A549 (cell line): ENCODE measurements around the gene TAF1A. TPM values are rescaled to one million over a fixed set of nuclear protein-coding genes. Genes with fewer than 3 reads are reported as not detected.

ENCODE experiments used
- ATAC-seq, 2 experiments: fragments of 200-7000 bp in 1 of 2; fragments of >200 bp in 1 of 2; cut with Nextera tagmentation in 1 of 2; cut with Tn5 transposase in 1 of 2; 3 replicates each; pipeline versions ENCODE4 v1.8.0 to v1.9.1; 2018 to 2020; ENCODE audit warnings: mild to moderate bottlenecking in 1 of 2, moderate library complexity in 1 of 2
- CTCF ChIA-PET: fragments of 300-600 bp; sonication (Branson Sonifier 250); formaldehyde crosslinking; extraction: SDS; loops from one replicate; lab custom pipeline; 2021; ENCODE audit warnings: antibody characterized with exemption, inconsistent platforms; lab: Yijun Ruan, JAX
- POLR2A ChIA-PET: fragments of 350-600 bp; formaldehyde crosslinking; extraction: SDS; loops from one replicate; lab custom pipeline; 2021; ENCODE audit warnings: antibody characterized with exemption, inconsistent platforms; lab: Yijun Ruan, JAX
- DNase-seq, 2 experiments: peaks; one replicate each; pipeline versions ENCODE4 v3.0.0 to v3.0.0-alpha.2; 2011 to 2016; ENCODE audit warnings: low read depth in 1 of 2, low spot score in 1 of 2
- FAIRE-seq: peaks from 2 replicates; lab custom pipeline; 2011; peaks lifted over from hg19 to GRCh38; lab: Jason Lieb, UNC
- H3K27ac ChIP-seq, 2 experiments: fragments of >200 bp; sonication (Bioruptor Twin); formaldehyde crosslinking; 3 replicates each; pipeline ENCODE4 v1.5.1; 2016 to 2017
- H3K4me1 ChIP-seq: fragments of >200 bp; sonication (Bioruptor Twin); formaldehyde crosslinking; 3 replicates; pipeline ENCODE4 v1.6.1; 2016
- H3K4me2 ChIP-seq: fragments of >200 bp; sonication (Bioruptor Twin); formaldehyde crosslinking; 3 replicates; pipeline ENCODE4 v1.6.1; 2016
- H3K4me3 ChIP-seq: fragments of >200 bp; sonication (Bioruptor Twin); formaldehyde crosslinking; 3 replicates; pipeline ENCODE4 v1.5.1; 2016
- H3K9me3 ChIP-seq: fragments of >200 bp; sonication (Bioruptor Twin); formaldehyde crosslinking; 3 replicates; pipeline ENCODE4 v1.6.1; 2016
- BCL3 ChIP-seq: fragments of >200 bp; sonication (Bioruptor Twin); formaldehyde crosslinking; IDR thresholded peaks from 3 replicates; pipeline ENCODE4 v1.6.1; 2016
- CBX8 ChIP-seq: fragments of 200-600 bp; sonication (generic); IDR thresholded peaks from 2 replicates; pipeline ENCODE4 v1.6.1; 2016
- CEBPB ChIP-seq, 2 experiments: fragments of >200 bp in 1 of 2; sonication (Bioruptor Twin) in 1 of 2; formaldehyde crosslinking in 1 of 2; IDR thresholded peaks; 2 replicates each; pipeline ENCODE4 v1.6.1; 2012 to 2016
- CHD4 ChIP-seq: fragments of 200-600 bp; sonication (generic); IDR thresholded peaks from 2 replicates; pipeline ENCODE4 v1.6.1; 2016; ENCODE audit warnings: antibody characterized with exemption, mild to moderate bottlenecking, borderline replicate concordance
- EHF ChIP-seq: fragments of 250-450 bp; sonication (Bioruptor Pico); IDR thresholded peaks from 2 replicates; pipeline ENCODE4 v1.5.0; 2020; ENCODE audit warnings: mild to moderate bottlenecking
- EHMT2 ChIP-seq: fragments of 200-600 bp; sonication (generic); IDR thresholded peaks from 2 replicates; pipeline ENCODE4 v1.6.1; 2016; ENCODE audit warnings: antibody characterized with exemption, low read depth, mild to moderate bottlenecking, moderate library complexity
- HDAC2 ChIP-seq: fragments of 200-600 bp; sonication (generic); IDR thresholded peaks from 2 replicates; pipeline ENCODE4 v1.6.1; 2016
- HES2 ChIP-seq: fragments of >200 bp; sonication (Bioruptor Twin); formaldehyde crosslinking; IDR thresholded peaks from 2 replicates; pipeline ENCODE4 v1.6.1; 2016
- HEYL ChIP-seq: fragments of 250-450 bp; sonication (Bioruptor Pico); IDR thresholded peaks from 2 replicates; pipeline ENCODE4 v1.8.0; 2021; ENCODE audit warnings: mild to moderate bottlenecking, moderate library complexity
- HOXA7 ChIP-seq: fragments of 250-450 bp; sonication (Bioruptor Pico); IDR thresholded peaks from 2 replicates; pipeline ENCODE4 v1.5.0; 2020; ENCODE audit warnings: mild to moderate bottlenecking, moderate library complexity
- HOXB5 ChIP-seq: fragments of 250-450 bp; sonication (Bioruptor Pico); IDR thresholded peaks from 2 replicates; pipeline ENCODE4 v1.5.0; 2020; ENCODE audit warnings: mild to moderate bottlenecking, moderate library complexity
- JUN ChIP-seq, 2 experiments: fragments of >200 bp; sonication (Bioruptor Twin); formaldehyde crosslinking; IDR thresholded peaks; 2 replicates in 1 of 2; 3 replicates in 1 of 2; pipeline ENCODE4 v1.6.1; 2016 to 2017
- KDM1A ChIP-seq: fragments of 200-600 bp; sonication (generic); IDR thresholded peaks from 2 replicates; pipeline ENCODE4 v1.6.1; 2016; ENCODE audit warnings: low read depth, mild to moderate bottlenecking
- KDM5A ChIP-seq: fragments of 200-600 bp; sonication (generic); IDR thresholded peaks from 2 replicates; pipeline ENCODE4 v1.6.1; 2016; ENCODE audit warnings: antibody characterized with exemption, mild to moderate bottlenecking
- NPAS2 ChIP-seq: fragments of 250-450 bp; sonication (Bioruptor Pico); IDR thresholded peaks from 2 replicates; pipeline ENCODE4 v1.8.0; 2022; ENCODE audit warnings: mild to moderate bottlenecking, moderate library complexity, borderline replicate concordance
- NR3C1 ChIP-seq: fragments of >200 bp; sonication (Bioruptor Twin); formaldehyde crosslinking; IDR thresholded peaks from 3 replicates; pipeline ENCODE4 v1.6.1; 2017
- PHF8 ChIP-seq: fragments of 200-600 bp; sonication (generic); IDR thresholded peaks from 2 replicates; pipeline ENCODE4 v1.6.1; 2016; ENCODE audit warnings: low read depth, mild to moderate bottlenecking, antibody characterized with exemption, moderate library complexity, borderline replicate concordance
- RAD21 ChIP-seq, 2 experiments: fragments of >200 bp in 1 of 2; sonication (Bioruptor Twin) in 1 of 2; formaldehyde crosslinking in 1 of 2; IDR thresholded peaks in 1 of 2; conservative IDR thresholded peaks in 1 of 2; 2 replicates in 1 of 2; 3 replicates in 1 of 2; pipeline ENCODE4 v1.6.1; 2012 to 2018; ENCODE audit warnings: inconsistent platforms in 1 of 2
- SMC3 ChIP-seq: fragments of >200 bp; sonication (Bioruptor Twin); formaldehyde crosslinking; IDR thresholded peaks from 3 replicates; pipeline ENCODE4 v1.6.1; 2018; ENCODE audit warnings: inconsistent platforms
- SREBF2 ChIP-seq: fragments of 450-650 bp; IDR thresholded peaks from 2 replicates; pipeline ENCODE4 v1.6.1; 2014; ENCODE audit warnings: mild to moderate bottlenecking, moderate library complexity
- ZNF302 ChIP-seq: fragments of 250-450 bp; sonication (Bioruptor Pico); IDR thresholded peaks from 2 replicates; pipeline ENCODE4 v1.9.0; 2021; ENCODE audit warnings: inconsistent platforms, mild to moderate bottlenecking, moderate library complexity
- WGBS: methylation state at CpG from one replicate; pipeline ENCODE4 v1.1.6; 2017; ENCODE audit errors: missing lambda C conversion rate; 5-methylcytosine and 5-hydroxymethylcytosine counted together
- polyA plus RNA-seq, 4 experiments: library from polyadenylated mRNA; depleted of rRNA in 3 of 4; stranded (reverse); fragments of >200 nt; fragmentation: RNase III in 1 of 4; extraction: RNeasy Plus Mini Kit Qiagen cat#74134 plus additional on column Dnase treatment in 1 of 4; gene quantifications; 2 replicates in 3 of 4; 3 replicates in 1 of 4; pipeline ENCODE4 v1.2.3, GENCODE V29; 2011 to 2017
- TF ChIP-seq, protein P1 (sequence below): fragments of 250-450 bp; sonication (Bioruptor Pico); IDR thresholded peaks from 2 replicates; pipeline ENCODE4 v1.5.0; 2021; ENCODE audit warnings: mild to moderate bottlenecking, moderate library complexity, borderline replicate concordance
- TF ChIP-seq, protein P2 (sequence below): fragments of 200-600 bp; sonication (generic); IDR thresholded peaks from 2 replicates; pipeline ENCODE4 v1.6.1; 2016; ENCODE audit warnings: antibody characterized with exemption, mild to moderate bottlenecking, moderate library complexity
- TF ChIP-seq, protein P3 (sequence below): IDR thresholded peaks from 2 replicates; pipeline ENCODE4 v1.6.1; 2012; ENCODE audit warnings: low read depth, borderline replicate concordance

Gene TAF1A
- polyA plus RNA-seq, 2 of the 4 experiments (the other 2 are of a cell fraction): 11.7 to 21.7 TPM

- no peak overlapping the region for H3K27ac ChIP-seq
- TF ChIP-seq, protein P1, sequence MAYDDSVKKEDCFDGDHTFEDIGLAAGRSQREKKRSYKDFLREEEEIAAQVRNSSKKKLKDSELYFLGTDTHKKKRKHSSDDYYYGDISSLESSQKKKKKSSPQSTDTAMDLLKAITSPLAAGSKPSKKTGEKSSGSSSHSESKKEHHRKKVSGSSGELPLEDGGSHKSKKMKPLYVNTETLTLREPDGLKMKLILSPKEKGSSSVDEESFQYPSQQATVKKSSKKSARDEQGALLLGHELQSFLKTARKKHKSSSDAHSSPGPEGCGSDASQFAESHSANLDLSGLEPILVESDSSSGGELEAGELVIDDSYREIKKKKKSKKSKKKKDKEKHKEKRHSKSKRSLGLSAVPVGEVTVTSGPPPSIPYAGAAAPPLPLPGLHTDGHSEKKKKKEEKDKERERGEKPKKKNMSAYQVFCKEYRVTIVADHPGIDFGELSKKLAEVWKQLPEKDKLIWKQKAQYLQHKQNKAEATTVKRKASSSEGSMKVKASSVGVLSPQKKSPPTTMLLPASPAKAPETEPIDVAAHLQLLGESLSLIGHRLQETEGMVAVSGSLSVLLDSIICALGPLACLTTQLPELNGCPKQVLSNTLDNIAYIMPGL: no peak
- no peak for TF ChIP-seq NPAS2
- TF ChIP-seq HEYL (CRISPR knock-in tag): no peak
- TF ChIP-seq NR3C1: no peak
- no peak for TF ChIP-seq CBX8
- no peak for TF ChIP-seq HOXA7 (CRISPR knock-in tag)
- no peak for TF ChIP-seq KDM1A
- TF ChIP-seq EHF: no peak
- no peak for TF ChIP-seq EHMT2
- TF ChIP-seq PHF8: no peak
- TF ChIP-seq HES2: no peak
- TF ChIP-seq, protein P2, sequence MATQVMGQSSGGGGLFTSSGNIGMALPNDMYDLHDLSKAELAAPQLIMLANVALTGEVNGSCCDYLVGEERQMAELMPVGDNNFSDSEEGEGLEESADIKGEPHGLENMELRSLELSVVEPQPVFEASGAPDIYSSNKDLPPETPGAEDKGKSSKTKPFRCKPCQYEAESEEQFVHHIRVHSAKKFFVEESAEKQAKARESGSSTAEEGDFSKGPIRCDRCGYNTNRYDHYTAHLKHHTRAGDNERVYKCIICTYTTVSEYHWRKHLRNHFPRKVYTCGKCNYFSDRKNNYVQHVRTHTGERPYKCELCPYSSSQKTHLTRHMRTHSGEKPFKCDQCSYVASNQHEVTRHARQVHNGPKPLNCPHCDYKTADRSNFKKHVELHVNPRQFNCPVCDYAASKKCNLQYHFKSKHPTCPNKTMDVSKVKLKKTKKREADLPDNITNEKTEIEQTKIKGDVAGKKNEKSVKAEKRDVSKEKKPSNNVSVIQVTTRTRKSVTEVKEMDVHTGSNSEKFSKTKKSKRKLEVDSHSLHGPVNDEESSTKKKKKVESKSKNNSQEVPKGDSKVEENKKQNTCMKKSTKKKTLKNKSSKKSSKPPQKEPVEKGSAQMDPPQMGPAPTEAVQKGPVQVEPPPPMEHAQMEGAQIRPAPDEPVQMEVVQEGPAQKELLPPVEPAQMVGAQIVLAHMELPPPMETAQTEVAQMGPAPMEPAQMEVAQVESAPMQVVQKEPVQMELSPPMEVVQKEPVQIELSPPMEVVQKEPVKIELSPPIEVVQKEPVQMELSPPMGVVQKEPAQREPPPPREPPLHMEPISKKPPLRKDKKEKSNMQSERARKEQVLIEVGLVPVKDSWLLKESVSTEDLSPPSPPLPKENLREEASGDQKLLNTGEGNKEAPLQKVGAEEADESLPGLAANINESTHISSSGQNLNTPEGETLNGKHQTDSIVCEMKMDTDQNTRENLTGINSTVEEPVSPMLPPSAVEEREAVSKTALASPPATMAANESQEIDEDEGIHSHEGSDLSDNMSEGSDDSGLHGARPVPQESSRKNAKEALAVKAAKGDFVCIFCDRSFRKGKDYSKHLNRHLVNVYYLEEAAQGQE: no peak
- no peak for TF ChIP-seq SREBF2
- no peak for TF ChIP-seq SMC3
- TF ChIP-seq KDM5A: no peak
- TF ChIP-seq, protein P3, sequence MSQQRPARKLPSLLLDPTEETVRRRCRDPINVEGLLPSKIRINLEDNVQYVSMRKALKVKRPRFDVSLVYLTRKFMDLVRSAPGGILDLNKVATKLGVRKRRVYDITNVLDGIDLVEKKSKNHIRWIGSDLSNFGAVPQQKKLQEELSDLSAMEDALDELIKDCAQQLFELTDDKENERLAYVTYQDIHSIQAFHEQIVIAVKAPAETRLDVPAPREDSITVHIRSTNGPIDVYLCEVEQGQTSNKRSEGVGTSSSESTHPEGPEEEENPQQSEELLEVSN: no peak
- TF ChIP-seq RAD21 (conservative IDR thresholded peaks at IDR 0.05 in 1 of 2, IDR thresholded peaks at IDR 0.05 in 1 of 2): no peak
- no peak for TF ChIP-seq CHD4
- no peak for DNase-seq
- WGBS: 49% methylated on average over 2 of the region's 2 CpGs
- H3K4me2 ChIP-seq: no peak overlapping the region
- ChIA-PET CTCF (interaction anchor here (0.7 kb wide), 1 partner anchor 76 kb away, joined by 3 read pairs; no protein-coding TSS in a partner anchor), POLR2A (no interaction called here)
- no peak overlapping the region for H3K4me3 ChIP-seq
- no peaks in the 10 kb centered on the region for H3K9me3 ChIP-seq
- ATAC-seq: no peak
- H3K4me1 ChIP-seq: peaks cover 7% of the 10 kb centered on the region; the same call in 2 of the 3 replicates
- FAIRE-seq: no peak
Measured at GRCh38 chr1:222540598-222540995, 49.1 kb downstream of the TAF1A start.

DNA sequence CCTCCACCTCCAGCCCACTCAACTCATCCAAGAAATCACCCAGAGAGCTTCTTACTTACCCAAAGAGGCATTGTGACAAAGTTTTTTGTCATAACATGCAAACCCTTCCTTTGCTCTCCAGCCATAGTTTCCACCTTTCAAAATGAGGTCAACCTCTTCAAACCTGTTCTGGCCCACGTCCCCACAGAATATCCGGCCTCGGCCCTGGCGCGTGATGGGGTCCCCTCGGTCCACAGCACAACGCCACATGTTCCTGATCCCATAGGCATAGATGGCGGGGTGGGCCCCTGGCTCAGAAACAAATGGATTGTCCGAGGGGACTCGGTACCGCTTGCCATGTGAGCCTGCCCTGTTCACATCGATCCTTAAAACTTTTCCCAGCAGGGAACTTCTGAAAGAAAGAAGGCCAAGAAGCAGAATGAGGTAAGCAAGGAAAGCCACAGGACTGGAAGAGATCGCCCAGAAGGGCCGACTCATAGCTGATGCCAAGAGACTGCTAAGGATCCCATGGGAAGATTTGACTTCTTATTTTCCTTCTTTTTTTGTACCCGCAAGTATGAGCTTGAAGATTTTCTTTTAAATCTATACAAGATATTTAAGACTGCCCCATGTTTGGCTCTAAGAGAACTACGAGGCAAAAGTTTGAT lies 49.7 kb downstream of the TAF1A start:
- Histone ChIP-seq H3K9me3 (no peaks in the 10 kb centered on the region), H3K4me1 (peaks cover 2% of the 10 kb centered on the region; the same call in 1 of the 3 replicates), H3K4me3 (no peak overlapping the region), H3K27ac (no peak overlapping the region), H3K4me2 (no peak overlapping the region)
- ChIA-PET CTCF (interaction anchor here (0.6 to 0.7 kb wide), 2 partner anchors 75 to 96 kb away, joined by 3 read pairs; no protein-coding TSS in a partner anchor), POLR2A (no interaction called here)
- 79% methylated on average over 14 of the region's 16 CpGs for WGBS
- TF ChIP-seq BCL3 (no peak), CEBPB (IDR thresholded peaks at IDR 0.05) (no peak), ZNF302 (no peak), HDAC2 (no peak), JUN (IDR thresholded peaks at IDR 0.05) (no peak), HOXB5 (CRISPR knock-in tag) (no peak), PHF8 (no peak)
- TF ChIP-seq, all 56 proteins: peak for 0
- DNase-seq (no peak), FAIRE-seq (no peak), ATAC-seq (no peak)
